DMS53 treated with DMSO at 0.1 percent for 48 hours (cell line): ENCODE results near the gene ANTXRL.
"Not testable (repeated sequence)": the region's sequence is repeated elsewhere in the genome, so short reads cannot be mapped to it uniquely, and the experiment has no call there.

ENCODE experiments used
- DNase-seq: peaks from one replicate; lab custom pipeline; 2025; ENCODE audit not compliant: unreplicated experiment; lab: John Stamatoyannopoulos, UW

ANTXRL gene

DNA sequence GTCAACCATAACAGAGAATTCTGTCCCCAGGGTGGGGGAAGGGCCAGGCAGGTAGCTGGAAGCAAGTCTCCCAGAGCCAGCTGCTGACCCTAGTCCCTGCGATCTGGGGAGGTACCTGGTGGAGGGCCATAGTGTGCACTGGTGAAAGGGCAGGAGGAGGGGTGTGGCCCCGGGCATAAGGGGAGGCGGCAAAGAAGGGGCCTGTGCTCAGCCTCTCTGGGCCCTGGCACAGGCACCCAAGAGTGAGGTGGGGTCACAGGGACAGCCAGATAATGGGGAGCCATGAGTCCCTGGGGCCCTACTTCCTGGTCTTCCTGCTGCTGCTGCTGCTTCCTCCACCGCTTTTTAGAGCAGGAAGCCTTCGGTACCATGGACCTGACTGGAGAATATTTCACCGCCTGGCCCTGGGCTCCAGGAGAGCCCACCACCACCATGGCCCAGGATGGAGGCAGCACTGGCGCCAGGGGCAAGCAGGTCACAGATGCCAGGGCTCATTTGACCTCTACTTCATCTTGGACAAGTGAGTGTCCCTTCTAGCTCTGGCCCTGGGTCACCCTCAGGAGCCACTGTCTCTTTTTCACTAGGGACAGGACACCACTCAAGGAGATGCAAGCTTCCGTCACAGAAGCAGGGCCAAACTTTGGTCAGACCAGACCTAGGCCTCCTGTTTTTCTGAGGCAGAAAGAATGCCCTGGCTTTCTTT, at the start of gene ANTXRL:
TSS of gene ANTXRL (plus strand) at position 7 of the 703 bp plus-strand sequence. CDS start at position 273, 266 bp downstream.
- no peak for DNase-seq

DNA sequence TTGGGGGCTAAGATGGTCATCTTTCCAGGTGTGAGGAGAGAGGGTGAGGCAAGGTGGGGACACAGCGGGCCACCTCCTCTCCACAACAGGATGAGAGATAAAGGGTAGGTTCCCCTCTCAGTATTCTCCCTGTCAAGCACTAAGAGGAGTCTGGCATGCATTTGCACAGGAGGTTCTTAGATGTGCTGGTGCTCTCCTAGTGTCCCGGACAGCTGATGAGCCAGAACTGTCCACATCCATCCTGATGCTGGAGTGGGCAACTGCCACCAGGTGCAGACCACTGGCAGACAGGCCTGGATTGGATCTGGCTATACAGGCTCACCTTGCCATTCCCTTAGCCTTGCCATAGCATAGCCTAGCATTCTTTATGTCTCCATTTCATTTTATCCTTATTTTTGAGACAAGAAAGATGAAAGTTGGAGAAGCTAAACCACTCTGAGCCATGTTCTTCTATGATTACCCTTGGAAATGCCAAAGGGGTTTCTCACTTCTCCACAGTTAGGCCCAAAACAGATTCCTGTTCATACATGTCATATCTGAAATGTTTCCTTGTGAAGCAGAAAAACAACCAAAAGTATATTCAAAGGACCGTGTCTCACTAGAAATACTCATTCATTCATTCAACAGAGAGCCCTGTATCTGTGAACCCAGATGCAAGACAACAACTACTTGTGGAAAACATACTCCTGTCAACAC, 48.8 kb upstream of the ANTXRL start:
- no peak for DNase-seq

DNA sequence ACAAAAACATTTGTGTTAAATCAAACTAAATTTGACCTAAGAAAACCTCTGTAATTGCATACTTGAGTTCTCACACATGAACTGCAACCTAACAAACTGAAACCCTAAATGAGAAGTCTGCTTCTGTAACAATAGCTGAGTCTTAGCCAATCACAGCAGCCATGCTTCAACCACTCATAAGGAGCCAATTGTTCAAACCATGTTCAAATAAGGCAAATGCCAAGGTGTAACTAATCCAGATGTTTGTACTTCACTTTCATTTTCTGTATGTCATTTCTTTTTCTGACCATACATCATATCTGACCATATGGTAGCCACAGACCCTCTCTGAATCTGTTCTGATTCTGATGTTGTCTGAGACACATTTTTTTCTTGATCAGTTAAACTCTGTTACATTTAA, 47.5 kb upstream of the ANTXRL start:
- DNase-seq = no peak

DNA sequence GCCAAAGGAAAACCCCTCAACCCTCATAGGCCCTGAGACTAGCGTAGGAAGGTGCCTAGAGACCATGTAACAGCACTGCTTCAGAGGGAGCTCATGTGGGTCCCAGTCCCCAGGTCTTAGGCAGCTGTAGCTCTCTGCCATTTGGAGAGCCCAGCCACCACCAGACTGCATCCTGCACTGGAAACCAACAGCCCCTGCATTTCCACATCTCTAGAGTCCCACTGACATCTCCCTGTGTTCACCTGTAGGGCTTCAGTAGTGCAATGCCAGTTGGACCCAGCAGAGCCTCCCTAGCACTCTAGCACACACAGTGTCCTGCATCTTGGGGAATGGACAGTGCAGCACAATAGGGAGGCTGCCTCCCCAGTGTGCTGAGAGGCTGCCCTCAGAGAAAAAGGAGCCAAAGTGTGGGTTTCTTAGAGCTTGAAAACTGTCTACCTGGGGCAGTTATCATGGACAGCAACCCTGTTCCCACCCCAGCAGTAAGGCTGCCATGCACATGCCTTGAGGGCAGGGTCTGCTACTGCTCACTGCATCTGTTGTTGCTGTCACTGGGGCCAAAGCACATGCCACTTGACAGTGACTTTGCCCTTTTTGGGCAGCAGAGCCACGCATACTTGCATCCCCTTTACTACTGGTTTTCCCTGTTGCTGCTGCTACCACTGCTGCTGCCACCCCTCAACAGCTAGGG, 46.7 kb upstream of the ANTXRL start:
- no peak for DNase-seq

DNA sequence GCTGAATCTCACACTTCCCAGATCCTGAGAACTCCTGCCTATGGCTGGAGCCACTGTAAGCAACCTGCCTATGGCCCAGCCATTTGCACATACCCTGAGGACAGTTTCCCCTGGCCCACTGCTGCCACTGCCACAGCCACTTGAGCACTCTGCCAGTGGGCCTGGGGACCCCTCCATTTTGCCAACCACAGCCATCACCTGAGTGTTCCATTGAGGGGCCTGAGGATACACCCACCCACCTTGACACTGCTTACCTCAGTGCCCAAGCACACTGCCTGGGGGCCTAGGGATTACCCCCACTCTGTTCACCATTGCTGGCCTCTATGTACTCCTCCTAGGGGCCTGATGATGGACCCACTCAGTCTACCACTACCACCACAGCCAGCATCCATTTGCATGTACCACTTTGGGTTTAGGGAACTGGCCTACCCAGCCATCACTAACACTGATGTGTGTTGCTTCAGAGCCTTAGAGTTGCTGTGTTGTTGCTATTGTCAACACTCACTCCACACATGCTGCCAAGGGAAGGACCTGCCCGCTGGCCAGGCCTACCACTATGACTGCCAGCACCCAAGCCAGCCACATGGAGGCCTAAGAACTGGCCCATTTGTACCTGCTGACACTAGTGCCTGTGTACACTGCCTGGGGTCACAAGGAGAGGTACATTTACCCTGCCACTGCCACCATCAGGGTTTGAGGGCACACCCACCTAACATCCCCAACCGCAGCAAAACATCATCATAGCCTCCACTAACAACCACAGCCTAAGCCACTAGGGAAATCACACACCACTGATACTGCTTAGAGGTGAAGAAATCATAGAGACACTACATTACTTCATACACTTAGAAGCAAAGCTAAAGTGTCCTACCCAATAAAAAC, 45.9 kb upstream of the ANTXRL start:
- DNase-seq = no peak

DNA sequence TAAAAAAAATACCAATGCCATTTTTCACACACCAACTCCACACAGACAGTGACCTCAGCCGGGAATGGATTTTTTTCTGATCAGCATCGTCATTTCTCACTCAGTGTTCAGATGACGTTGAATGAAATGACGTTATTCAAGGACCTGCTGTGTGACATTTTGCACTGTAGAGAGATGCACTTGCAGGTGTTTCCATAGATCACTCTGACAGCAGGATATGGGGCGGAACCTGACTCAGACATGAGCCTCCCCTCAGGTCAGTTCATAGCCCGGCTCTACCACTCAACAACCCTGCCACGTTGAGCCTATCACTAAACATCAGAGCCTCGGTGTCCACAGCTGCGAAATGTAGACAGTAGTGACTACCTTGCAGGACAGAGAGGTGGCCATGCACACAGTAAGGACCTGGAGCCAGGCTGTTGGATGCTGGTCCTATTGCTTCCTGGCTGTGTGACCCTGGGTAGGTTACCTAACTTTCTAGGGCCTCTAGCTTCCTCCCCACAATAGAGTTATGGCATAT, 41.4 kb upstream of the ANTXRL start:
- no peak for DNase-seq

DNA sequence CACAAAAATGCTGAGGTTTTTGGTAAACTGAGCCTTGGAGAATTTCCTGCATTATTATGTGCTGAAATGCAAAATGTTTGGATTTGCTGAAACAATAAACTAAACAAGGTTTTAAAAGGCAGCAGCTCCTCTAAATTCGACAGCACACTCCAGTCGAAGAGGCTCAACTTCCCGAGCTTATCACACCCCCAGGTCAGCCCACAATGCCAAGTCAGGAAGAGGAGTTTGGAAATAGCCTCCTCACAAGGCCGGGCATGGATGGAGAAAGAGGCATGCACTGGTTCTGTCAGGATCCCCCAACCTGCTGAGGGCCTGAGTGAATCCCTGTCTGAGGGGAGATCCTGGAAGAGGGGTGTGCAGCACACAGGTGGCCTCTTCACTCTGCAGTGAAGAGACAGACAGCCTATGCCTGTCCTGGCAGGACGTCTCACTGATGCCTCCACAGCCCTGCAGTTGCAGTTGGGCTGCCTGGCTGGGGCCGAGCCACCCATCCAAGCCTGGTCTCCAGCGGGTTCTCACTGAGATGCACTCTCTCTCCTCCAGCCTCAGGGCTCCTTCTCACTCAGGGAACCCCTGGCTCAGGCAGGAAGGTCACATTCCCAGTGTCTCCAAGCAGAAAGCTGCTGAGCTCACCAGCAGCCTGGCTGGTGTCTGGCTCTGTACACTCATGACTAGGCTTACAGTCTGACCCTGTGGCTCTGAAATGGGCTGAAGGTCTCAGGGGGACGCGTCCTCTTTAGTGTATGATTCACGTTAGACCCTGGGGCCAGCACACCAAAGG, 40.2 kb upstream of the ANTXRL start:
- not testable (repeated sequence) for DNase-seq

DNA sequence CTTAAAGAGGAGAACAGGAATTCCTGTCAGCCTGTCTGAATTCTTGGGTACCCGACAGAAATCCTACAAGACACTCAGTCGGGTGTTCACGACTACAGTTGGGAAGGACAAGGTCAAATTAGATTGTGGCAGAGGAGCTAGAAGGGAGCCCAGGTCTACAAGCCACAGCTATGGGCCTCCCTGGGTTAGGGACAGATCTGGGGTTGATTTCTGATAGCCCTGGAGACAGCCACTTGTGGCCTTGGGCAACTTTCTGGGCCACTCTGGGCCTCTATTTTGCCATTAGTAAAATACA, 39.7 kb upstream of the ANTXRL start:
- DNase-seq = no peak

DNA sequence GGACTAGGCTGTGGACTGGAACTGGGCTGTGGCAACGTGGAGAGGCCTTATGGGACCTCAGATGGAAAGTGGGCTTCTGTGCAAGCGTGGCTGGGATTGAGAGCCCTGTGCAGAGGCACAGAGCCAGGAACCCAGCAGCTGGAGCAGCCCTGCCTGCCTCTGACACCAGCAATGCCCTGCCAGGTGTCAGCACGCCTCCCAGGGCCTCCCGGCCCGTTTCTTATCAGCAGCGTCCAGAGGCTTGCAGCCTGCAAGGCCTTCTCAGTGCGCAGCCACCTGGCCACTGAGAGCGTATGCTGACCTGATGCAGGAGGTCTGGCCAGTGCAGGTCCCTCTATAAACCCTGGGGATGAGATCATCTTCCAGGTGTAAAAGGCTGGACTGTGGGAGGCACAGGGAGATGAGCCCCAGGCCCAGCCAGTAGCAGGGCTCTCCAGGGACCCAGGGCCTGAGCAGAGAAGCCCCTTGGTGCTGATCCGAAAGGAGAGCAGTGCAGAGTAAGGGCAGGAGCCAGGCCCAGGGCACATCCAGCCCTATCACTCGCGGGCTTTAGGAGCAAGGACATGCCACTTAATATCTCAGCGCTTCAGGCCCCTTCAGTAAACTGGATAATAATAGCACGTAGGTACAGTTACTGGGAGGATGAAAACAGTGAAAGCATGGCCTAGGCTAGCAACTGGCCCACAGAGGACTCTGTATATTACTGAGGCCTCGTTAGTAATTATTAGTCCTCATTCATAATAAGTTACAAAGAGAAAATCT, 38.8 kb upstream of the ANTXRL start:
- DNase-seq = no peak

DNA sequence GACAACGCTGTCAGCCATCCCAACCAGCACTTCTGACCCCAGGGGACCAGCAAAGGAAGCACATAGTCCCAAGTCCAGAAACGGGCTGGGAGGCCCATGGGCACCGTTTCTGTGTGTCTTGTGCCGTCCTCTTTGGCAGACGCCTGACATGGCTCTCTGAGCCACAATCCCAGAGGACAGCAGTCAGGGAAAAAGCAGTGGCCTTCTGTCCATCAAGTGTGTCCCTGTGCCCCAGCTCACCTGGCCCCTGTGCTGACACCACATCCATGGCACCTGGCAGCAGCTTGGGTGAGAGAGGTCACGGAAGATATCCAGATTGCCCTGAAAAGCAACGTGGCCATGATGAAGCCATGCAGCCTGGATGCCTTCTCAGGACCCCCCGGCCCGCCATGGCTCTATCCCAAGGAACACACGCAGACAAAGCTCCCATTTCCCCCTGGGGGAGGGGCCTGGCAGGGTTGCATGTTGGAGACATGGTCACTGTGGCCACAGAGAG, 38.1 kb upstream of the ANTXRL start:
- no peak for DNase-seq

DNA sequence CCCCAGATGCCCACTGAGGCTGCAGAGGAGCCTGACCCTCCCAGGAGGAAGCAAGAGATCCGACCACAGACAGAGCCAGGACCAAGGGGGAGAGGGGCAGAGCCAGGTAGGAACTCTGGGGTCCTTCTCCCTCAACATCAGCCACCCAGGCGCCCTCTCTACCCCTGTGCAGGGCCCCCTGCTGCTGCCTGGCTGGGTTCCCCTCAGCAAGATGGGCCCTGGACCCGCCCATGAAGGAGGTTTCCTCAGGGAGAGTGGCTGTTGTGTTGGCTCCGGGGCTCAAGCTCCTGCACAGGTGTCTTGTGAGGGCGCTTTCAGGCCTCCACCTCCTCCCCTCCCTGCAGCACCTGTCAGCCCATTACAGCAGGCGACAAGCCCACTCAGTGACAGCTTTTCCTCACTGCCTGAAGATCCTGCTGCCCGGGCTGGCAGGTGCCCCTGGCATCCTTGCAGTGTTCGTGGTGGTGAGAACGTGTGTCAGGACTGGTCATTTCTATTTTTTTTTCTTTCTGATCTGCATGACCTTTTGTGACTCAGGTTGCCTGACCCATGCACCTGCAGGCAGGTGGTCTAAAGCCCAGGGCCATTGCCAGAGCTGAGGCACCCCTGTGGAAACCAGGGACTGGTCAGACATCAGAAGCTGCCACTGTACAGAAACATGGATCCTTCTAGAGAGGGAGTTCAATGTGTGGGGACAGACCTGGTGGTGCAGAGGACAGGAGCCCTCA, 37.0 kb upstream of the ANTXRL start:
- not testable (repeated sequence) for DNase-seq

DNA sequence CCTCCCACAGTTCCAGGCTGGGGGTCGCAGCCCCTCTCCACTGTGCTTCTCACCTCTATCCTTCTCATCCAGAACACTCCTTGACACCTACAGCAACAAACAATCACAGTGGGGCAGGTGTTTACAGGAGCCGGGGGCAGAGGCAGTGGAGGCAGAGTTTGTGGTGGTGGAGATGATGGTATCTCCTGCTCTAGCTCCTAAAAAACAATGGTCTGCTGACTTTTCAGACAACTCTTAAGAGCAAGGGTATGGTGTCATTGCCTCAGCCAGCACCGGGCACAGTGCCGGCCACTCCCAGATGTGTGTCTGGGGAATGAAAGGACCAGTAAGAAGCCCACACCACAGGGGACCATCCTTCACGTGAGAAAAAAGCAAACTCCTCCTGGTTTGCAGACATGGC, 36.3 kb upstream of the ANTXRL start:
- no peak for DNase-seq

DNA sequence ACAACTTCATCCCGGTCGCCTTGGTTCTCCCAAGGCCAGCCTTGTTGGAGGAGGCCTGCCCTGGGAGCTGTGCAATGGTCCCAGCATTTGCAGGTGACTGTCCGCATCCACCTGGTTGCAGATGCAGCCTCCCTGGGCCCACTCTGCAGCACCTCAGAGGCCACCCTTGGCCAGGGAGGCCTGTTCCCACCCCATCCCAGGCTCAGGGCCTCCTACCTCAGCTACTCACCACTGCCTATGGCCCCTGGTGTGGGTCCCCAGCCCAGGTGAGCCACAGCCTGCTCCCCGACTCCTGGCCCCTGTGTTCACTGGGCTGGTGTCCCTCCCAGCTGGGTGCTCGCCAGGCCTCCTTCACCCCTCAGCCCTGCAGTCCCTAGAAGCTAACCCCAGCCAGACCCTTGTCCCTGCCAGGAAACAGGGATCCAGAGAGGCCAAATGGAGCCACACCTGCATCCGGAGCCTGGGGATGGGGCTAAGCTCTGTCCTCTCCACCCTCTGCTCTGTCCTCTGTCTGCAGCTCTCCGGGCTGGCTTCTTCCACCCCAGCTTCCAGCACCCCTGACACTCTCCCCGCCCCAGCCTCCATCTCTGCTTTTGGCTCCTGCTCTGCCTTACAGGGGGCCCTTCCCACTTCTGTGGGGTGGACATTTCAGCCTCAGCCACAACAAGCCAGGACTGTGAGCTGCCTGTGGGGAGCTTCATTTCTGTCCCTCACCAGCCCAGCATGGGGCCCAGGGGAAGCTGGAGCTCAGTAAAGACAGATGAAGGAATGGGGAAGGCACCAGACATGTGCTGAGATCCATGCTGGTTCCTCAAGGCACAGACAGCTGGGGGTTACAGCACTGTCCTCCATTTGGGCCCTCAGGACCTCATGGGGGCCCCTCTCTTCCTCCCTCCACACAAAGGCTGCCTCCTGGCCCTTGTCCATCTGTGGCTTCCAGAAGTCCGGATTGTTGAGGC, 35.6 kb upstream of the ANTXRL start:
- DNase-seq = no peak

DNA sequence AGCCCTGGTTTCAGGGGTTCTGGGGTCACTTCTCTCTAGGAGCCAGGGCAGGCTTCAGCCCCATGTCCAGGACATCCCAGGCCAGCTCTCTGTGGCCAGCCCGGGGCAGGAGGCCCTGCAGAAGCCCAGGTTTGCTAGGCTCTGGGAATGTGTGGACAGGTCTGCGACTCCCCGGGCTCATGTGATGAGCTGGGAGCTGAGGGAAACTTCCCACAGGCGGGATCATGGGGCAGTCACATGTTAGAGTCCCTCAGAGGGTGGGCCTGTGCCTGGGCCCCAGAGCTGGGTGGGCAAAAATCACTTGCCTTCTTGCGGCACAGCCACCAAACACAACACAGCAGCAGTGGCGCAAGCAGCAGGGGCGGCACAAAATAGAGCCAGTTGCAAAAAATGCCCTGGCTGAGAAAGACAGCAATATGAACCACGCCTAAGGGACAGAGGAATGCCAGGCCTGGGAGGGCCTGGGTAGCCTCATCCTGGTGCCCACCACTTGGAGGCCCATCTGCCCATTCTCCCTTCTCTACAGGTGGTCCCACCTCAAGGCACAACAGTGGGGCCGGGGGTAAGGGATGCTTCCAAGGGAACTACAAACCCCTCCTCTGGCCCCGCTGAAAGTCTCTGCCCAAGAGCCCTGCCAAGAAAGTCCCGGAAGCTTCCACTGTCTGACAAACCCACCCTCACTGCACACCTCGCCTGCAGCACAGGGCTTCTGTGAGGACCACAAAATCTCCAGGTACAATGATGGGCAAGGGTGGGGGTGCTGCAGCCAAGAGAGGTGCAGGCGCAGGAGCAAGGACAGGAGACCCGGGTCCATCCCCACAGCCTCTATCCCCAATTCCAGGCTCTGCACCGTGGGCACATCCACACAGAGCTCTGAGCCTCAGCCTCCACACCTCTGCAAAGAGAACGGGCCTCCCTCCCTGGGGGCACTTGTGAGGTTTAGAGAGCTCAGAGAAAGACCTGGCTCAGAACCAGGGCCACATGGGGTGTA, 34.6 kb upstream of the ANTXRL start:
- DNase-seq = no peak

DNA sequence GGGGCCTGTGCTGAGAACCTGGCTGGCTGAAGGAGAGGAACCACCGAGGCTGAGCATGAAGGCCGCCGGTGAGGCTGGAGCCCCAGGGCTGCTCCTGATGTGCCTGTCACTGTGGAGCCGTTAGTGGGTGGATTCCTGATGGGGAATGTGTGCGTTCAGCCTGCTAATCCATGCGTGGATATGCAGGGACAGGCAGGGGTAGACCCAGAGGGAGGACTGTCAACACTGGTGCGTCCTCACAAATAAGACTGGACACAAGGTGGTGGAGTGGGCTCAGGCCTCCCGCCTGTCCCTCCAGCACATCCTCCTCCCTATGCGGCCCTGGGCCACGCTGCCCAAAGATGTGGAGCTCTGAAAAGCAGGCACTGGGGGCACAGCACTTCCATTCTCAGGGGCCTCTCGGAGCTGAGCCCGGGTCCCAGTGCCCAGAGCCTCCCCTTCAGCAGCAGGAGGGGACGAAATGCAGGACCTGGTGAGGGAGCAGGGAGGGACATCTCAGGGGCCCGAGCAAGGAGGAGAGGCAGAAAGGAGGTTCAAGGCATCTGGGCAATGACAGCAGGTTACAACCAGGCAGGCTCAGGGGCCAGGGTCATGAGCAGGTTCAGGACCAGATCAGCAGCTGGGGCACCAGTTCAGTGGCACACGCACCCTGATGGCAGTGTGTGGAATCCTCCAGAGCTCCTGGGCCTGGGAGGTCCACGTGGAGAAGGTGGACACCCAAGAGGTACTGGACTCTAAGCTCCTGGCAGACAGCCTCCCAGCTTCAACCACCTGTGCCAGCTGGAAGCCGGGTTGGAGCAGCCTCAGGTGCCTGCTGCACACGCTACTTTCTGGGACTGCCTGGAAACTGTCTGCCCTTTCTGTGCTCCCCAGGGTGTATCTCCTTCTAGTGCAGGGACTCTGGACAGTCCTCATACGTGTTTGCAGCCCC, 33.5 kb upstream of the ANTXRL start:
- no peak for DNase-seq
